HepG2 (cell line): ENCODE measurements around the gene UQCRHL. TPM values are rescaled to one million over a fixed set of nuclear protein-coding genes. Genes with fewer than 3 reads are reported as not detected.

ENCODE experiments used
- ATF7-NPFF ChIP-seq: sonication (generic); formaldehyde crosslinking; IDR thresholded peaks from 2 replicates; pipeline ENCODE4 v1.8.1; 2023; ENCODE audit warnings: mild to moderate bottlenecking, low read depth, missing genetic modification reagents, moderate library complexity
- GABPB1 ChIP-seq: IDR thresholded peaks from 2 replicates; pipeline ENCODE4 v1.6.1; 2016; ENCODE audit warnings: mild to moderate bottlenecking, missing genetic modification reagents, moderate library complexity, missing compliant biosample characterization
- KIAA2018 ChIP-seq: sonication (generic); formaldehyde crosslinking; IDR thresholded peaks from 2 replicates; pipeline ENCODE4 v1.5.0; 2020; ENCODE audit warnings: mild to moderate bottlenecking, missing genetic modification reagents, borderline replicate concordance
- KMT2B ChIP-seq: IDR thresholded peaks from 2 replicates; pipeline ENCODE4 v1.6.1; 2016; ENCODE audit warnings: missing genetic modification reagents, missing compliant biosample characterization
- PTBP1 ChIP-seq: fragments of 200-400 bp; formaldehyde crosslinking; IDR thresholded peaks from 2 replicates; pipeline ENCODE4 v1.6.1; 2018; ENCODE audit warnings: low read length, low read depth; ENCODE audit not compliant: poor library complexity, severe bottlenecking
- SAP130 ChIP-seq: IDR thresholded peaks from 2 replicates; pipeline ENCODE4 v1.6.1; 2016; ENCODE audit warnings: low read depth
- ZFP1 ChIP-seq: IDR thresholded peaks from 2 replicates; pipeline ENCODE4 v1.6.1; 2016
- ZNF407 ChIP-seq: sonication (generic); formaldehyde crosslinking; IDR thresholded peaks from one replicate; pipeline ENCODE4 v1.5.1; 2020; ENCODE audit warnings: mild to moderate bottlenecking, missing genetic modification reagents; ENCODE audit errors: not compliant biosample characterization
- ZNF563 ChIP-seq: sonication (generic); formaldehyde crosslinking; IDR thresholded peaks from 2 replicates; pipeline ENCODE4 v1.8.0; 2022; ENCODE audit warnings: mild to moderate bottlenecking, moderate library complexity, missing genetic modification reagents
- ZNF567 ChIP-seq: sonication (generic); formaldehyde crosslinking; IDR thresholded peaks from 2 replicates; pipeline ENCODE4 v1.8.1; 2023; ENCODE audit warnings: mild to moderate bottlenecking, missing genetic modification reagents, borderline replicate concordance
- polyA plus RNA-seq, 8 experiments: library from polyadenylated mRNA; depleted of rRNA in 3 of 8; stranded (reverse) in 7 of 8; unstranded in 1 of 8; fragments of >200 nt; fragmentation: Illumina TruSeq in 4 of 8; extraction: Trizol in 4 of 8; gene quantifications; 2 replicates each; pipeline versions ENCODE4 v1.2.1 to v1.2.3, GENCODE V29; 2011 to 2016; ENCODE audit warnings: low read depth in 4 of 8, missing spikeins in 1 of 8, mixed read lengths in 1 of 8; ENCODE audit not compliant: insufficient read depth in 1 of 8
- total RNA-seq, 5 experiments: library from RNA; depleted of rRNA; stranded (reverse); fragments of >200 nt; fragmentation: Illumina TruSeq; extraction: Trizol; gene quantifications; 2 replicates each; pipeline ENCODE4 v1.2.3, GENCODE V29; 2016; ENCODE audit warnings: low read depth in 1 of 5

Gene UQCRHL
- total and polyA plus RNA-seq, 2 of the 13 experiments (the other 11 are each of a cell fraction or from before 2014, with no cell fraction given), result 1.8 to 2.3 TPM

GRCh38 chr1:15847100-15847892 lies 39.8 kb upstream of the UQCRHL start, which contains the start of gene SPEN (continued):
- TF ChIP-seq KIAA2018 (no peak), ATF7-NPFF (peak; percentile 70; the same call in 1 of the 2 replicates), SAP130 (CRISPR knock-in tag) (peak; percentile 56), GABPB1 (CRISPR knock-in tag) (peak; percentile 68), ZFP1 (CRISPR knock-in tag) (0 out of 2 replicates have a peak, but pooled peaks have one; percentile 28), KMT2B (CRISPR knock-in tag) (peak; percentile 59), PTBP1 (no peak), ZNF563 (CRISPR knock-in tag) (peak; percentile 70), ZNF567 (0 out of 2 replicates have a peak, but pooled peaks have one; percentile 24), ZNF407 (CRISPR knock-in tag) (no peak)
